Skeletal muscle satellite cell (primary cell): ENCODE data around the gene KCNG3.

Experiments used
- H3K27me3 ChIP-seq: 2 replicates; pipeline ENCODE4 v1.7.0; 2013; ENCODE audit warnings: low read length; ENCODE audit not compliant: control insufficient read depth, insufficient read depth
- H3K36me3 ChIP-seq: 2 replicates; pipeline ENCODE4 v1.7.0; 2013; ENCODE audit warnings: mild to moderate bottlenecking, control low read depth, low read length; ENCODE audit not compliant: insufficient read depth
- H3K4me1 ChIP-seq: 2 replicates; pipeline ENCODE4 v1.7.0; 2013; ENCODE audit warnings: low read length; ENCODE audit not compliant: control insufficient read depth, insufficient read depth
- H3K4me2 ChIP-seq: 2 replicates; pipeline ENCODE4 v1.7.0; 2013; ENCODE audit warnings: mild to moderate bottlenecking, low read length
- H3K4me3 ChIP-seq: 2 replicates; pipeline ENCODE4 v1.7.0; 2013; ENCODE audit warnings: low read length
- H3K9ac ChIP-seq: 2 replicates; pipeline ENCODE4 v1.7.0; 2013; ENCODE audit warnings: mild to moderate bottlenecking, low read depth, low read length, moderate library complexity
- H3K9me3 ChIP-seq: replicated peaks from 2 replicates; pipeline ENCODE4 v1.7.0; 2013; ENCODE audit warnings: mild to moderate bottlenecking, control low read depth, low read length

KCNG3 gene

DNA sequence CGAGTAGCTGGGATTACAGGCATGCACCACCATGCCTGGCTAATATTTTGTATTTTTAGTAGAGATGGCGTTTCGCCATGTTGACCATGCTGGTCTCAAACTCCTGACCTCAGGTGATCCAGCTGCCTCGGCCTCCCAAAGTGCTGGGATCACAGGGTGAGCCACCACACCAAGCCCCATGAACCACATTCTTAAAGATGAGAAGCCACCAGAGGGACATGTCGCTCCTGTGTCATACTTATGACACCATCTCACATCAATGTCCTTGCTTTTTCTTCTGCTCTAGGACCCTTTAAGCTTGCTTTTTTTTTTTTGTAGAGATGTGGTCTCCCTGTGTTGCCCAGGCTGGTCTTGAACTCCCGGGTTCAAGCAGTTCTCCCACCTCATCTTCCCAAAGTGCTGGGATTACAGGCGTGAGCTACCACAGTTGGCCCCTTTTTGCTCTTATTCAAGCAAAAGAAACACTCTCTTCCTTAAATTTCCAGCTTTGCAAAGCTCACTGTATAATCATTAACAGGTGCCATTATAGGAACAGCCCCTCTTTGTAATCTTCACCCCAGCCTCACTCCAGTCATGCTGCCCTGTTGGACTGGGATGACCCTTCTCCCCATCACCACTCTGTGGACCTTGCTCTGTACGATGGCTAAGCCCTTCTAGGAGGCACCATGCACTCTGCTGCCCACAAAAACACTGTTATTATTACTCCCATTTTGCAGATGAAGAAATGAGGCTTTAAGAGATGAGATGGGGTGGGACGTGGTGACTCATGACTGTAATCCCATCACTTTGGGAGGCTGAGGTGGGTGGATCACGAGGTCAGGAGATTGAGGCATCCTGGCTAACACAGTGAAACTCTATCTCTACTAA is 10.8 kb upstream of the KCNG3 start:
- Histone ChIP-seq H3K36me3 (no peaks in the 10 kb centered on the region), H3K4me1 (no peaks in the 10 kb centered on the region), H3K4me3 (no peak overlapping the region), H3K4me2 (no peak overlapping the region), H3K9me3 (no peaks in the 10 kb centered on the region), H3K9ac (no peak overlapping the region), H3K27me3 (no peaks in the 10 kb centered on the region)

DNA sequence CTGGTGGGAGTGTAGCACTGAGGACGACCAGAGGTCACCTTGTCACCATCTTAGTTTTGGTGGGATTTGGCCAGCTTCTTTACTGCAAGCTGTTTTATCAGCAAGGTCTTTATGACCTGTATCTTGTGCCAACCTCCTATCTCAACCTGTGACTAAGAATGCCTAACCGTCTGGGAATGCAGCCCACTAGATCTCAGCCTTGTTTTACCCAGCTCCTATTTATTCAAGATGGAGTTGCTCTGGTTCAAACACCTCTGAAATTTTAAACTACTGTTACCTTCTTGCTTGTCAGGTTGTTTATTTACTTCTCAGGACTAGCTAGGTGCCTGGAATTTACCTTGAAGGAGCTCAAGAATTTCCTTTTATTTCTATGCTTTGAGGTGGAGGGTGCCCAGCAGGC is 9.5 kb upstream of the KCNG3 start:
- Histone ChIP-seq H3K4me2 (no peak overlapping the region), H3K4me1 (no peaks in the 10 kb centered on the region), H3K36me3 (no peaks in the 10 kb centered on the region), H3K27me3 (peaks cover 2% of the 10 kb centered on the region), H3K4me3 (no peak overlapping the region), H3K9ac (no peak overlapping the region), H3K9me3 (no peaks in the 10 kb centered on the region)

DNA sequence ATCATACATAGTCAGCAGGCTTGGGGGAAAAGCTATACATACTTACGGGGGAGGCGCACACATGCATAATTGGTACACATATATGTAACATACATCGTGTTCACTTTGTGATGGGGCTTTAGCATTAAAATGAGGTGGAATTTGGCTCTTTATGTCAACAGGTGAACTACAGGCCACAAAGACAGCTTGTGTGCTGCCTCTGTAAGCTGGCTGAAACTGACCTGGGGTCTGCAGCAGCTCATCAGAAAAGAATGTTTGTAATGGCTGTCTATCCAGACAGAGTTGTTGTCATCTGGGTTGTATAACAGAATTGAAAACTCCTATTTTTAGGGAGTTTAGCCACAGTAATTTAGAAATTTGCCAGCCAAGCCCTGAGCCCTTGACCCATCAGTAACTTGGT is 4.7 kb upstream of the KCNG3 start:
- Histone ChIP-seq H3K9me3 (no peaks in the 10 kb centered on the region), H3K4me2 (no peak overlapping the region), H3K27me3 (peaks cover 22% of the 10 kb centered on the region), H3K36me3 (no peaks in the 10 kb centered on the region), H3K4me3 (no peak overlapping the region), H3K4me1 (peaks cover 9% of the 10 kb centered on the region), H3K9ac (no peak overlapping the region)

DNA sequence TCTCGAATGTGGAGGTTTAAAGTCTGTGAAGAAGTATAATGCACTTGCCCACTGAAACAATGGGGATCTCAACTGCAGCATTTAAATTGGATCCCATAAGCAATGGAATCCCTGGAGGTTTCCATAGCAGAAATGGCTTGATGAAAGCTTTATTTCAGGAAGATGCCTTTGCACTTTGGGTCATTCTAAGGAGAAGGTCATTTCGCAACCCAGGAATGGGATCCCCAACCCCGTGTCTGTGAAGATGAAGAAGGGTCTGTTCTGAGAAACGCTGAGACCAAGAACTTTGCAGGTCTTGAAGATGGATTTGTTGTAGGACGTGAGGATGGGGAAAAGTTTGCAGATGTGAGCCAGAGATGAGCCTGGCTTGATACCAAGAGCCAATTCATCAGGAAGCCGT is 1.8 kb upstream of the KCNG3 start:
- Histone ChIP-seq H3K4me2 (no peak overlapping the region), H3K4me1 (peaks cover 9% of the 10 kb centered on the region), H3K4me3 (no peak overlapping the region), H3K27me3 (peaks cover 50% of the 10 kb centered on the region), H3K9me3 (no peaks in the 10 kb centered on the region), H3K36me3 (no peaks in the 10 kb centered on the region), H3K9ac (no peak overlapping the region)

DNA sequence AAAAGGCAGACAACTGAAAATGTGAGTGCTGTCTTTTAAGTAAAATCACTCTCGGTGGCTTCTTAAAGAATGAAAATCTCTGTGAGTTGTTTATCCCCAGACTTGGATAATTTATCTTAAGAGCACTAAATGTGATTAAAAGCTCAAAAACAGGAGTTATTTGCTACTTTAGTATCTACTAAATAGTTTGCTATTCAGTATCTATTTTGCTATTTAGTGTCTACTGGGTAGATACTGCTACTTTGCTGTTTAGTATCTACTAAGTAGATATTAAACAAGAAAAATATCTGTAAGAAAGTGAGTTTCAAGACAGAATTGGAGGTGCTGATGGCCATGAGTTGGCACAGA is 1.4 kb upstream of the KCNG3 start:
- Histone ChIP-seq H3K4me1 (peaks cover 9% of the 10 kb centered on the region), H3K36me3 (no peaks in the 10 kb centered on the region), H3K9ac (no peak overlapping the region), H3K4me3 (no peak overlapping the region), H3K27me3 (peaks cover 53% of the 10 kb centered on the region), H3K9me3 (no peaks in the 10 kb centered on the region), H3K4me2 (no peak overlapping the region)

DNA sequence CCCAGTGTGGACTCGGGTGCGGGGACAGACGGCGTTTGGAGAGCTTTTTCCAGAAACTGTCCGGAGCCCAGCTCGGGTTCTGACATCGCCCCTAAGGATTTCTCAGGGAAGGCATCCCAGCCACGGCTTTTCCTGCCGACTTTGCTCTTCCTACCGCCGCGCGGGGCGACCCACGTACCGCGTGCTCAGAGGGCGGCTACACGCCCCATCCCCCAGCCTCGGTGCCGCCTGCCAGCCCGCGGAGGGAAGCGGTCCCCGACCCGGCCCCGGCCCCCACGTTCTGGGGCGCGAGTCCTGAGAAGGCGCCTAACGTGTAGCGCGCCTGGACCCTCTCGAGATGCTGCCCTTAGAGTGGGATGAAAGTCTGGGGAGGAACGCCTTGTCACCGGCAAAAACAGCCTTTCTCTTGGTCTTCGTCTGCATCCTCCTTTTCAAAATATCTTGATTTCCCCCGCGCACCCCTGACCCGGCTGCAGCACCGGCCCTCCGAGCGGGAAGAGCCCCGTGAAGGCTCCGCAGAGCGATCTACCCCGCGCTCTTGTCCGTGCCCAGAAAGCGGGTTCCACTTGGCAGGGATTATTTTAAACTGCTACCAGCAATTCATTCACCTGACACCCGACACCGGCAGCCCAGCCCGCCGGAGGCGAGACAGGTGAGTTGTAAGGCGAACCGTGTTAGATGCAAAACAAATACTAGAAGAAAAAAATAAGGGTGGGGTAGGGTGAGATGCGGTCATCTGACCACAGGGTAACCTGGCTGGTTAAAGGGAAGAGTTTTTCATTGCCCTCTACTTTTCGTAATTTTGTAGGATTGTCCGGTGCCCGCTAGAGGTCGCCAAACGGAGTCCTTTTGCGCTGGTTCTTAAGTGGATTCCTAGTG is 812 bp upstream of the KCNG3 start:
- H3K4me2 ChIP-seq, result peak overlapping the region; percentile 87
- peak overlapping the region; percentile 6 for H3K9ac ChIP-seq
- peak overlapping the region; percentile 71 for H3K4me3 ChIP-seq
- H3K27me3 ChIP-seq, result peaks cover 57% of the 10 kb centered on the region
- H3K9me3 ChIP-seq, result no peaks in the 10 kb centered on the region
- H3K36me3 ChIP-seq, result no peaks in the 10 kb centered on the region
- peaks cover 9% of the 10 kb centered on the region for H3K4me1 ChIP-seq

DNA sequence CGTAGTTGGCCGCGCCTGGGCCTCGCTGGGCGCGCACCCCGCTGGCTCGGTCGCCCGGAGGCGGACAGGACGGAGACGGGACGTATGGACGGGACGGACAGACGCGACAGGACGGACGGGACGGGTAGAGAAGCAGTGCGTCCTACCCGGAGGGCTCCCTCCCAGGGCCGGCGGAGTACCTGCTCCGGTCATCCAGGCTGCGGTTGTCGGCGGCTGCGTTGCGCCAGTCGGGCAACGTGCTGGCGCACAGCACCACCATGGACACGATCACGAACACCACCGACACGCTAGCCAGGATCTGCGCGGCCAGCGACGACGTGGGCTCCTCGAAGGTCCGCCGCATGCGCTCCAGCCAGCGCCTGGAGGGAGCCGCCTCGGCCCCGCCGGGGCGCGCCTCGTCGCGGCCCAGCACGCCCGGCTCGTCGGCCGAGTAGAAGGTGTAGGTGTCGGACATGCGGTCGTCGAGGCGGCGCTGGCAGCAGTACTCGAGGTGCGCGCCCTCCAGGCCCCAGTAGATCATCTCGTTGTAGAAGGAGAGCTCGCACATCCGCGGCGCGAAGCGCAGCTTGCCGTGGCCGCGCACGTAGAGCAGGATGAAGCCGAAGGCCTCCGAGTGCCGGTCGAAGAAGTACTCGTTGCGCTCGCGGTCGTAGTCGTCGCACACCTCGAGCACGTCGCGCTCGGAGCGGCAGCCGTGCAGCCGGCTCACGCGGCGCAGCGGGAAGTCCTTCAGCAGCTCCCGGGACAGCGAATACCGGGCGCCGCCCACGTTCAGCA is 903 bp downstream of the KCNG3 start:
- Histone ChIP-seq H3K4me3 (no peak overlapping the region), H3K9ac (no peak overlapping the region), H3K4me1 (peaks cover 9% of the 10 kb centered on the region), H3K4me2 (no peak overlapping the region), H3K27me3 (peaks cover 57% of the 10 kb centered on the region), H3K36me3 (no peaks in the 10 kb centered on the region), H3K9me3 (no peaks in the 10 kb centered on the region)

DNA sequence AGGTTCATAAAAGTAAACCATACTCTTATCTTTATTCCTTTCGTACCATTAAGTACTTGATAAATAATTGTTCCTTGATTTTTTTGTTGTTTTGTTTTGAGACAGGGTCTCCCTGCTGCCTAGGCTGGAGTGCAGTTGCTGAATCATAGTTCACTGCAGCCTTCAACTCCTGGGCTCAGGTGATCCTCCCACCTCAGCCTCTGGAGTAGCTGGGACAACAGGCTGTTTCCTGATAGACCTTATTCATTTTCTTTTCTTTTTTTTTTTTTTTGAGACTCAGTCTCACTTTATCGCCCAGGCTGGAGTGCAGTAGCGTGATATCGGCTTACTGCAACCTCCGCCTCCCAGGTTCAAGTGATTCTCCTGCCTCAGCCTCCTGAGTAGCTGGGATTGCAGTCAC is 5.5 kb downstream of the KCNG3 start:
- Histone ChIP-seq H3K27me3 (peaks cover 48% of the 10 kb centered on the region), H3K9ac (no peak overlapping the region), H3K36me3 (no peaks in the 10 kb centered on the region), H3K4me2 (no peak overlapping the region), H3K4me3 (no peak overlapping the region), H3K9me3 (no peaks in the 10 kb centered on the region), H3K4me1 (no peaks in the 10 kb centered on the region)

DNA sequence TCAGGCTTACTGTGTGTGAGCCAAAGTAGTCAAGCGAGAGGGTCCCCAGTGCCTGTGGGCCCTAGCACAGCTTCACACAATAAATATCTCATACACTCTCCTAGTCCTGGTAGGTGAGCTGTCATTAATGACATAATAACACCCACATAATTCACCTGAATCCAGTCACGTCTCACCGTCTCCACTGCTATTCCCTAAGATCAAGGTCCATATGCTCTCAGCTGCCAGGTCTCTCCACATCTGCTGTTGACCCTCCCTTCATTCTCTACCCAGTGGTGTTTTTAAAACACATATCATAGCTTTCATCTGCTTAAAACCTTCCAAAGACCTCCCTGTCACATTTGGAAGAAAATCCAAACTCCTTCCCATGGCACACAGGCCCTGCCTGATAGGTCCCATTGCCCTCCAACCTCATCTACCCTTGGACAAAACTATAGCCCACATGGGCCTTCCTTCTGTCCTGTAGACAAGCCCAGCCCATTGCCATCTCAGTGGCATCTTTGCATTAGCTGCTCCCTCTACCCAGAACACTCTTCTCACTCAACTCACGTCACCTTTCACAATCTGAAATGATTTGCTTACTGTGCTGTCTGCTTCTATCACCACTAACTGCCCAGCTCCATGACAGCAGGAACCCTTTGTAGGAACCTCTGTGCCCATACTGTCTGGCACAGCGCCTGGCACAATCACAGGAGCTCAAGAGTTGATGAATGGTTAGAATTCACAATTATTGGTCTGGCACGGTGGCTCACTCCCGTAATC is 7.5 kb downstream of the KCNG3 start:
- Histone ChIP-seq H3K4me2 (no peak overlapping the region), H3K4me1 (no peaks in the 10 kb centered on the region)

DNA sequence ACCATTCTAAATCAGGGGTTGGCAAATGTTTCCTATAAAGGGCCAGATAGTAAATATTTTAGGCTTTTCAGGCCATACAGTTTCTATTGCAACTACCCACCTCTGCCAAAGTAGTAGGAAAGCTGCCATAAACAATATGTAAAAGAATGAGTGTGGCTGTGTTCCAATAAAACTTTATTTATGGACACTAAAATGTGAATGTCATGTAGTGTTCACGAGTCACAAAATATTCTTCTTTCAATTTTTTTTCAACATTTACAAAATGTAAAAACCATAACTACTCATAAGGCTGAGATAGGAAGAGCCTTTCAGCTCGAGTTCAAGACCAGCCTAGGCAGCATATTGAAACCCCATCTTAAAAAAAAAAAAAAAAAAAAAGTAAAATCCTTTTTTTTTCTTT is 13.4 kb downstream of the KCNG3 start:
- Histone ChIP-seq H3K9me3 (no peaks in the 10 kb centered on the region), H3K9ac (no peak overlapping the region)

More for the DNA sequence above, 7.5 kb downstream of the KCNG3 start:
- Histone ChIP-seq H3K9me3 (no peaks in the 10 kb centered on the region), H3K27me3 (peaks cover 28% of the 10 kb centered on the region), H3K4me3 (no peak overlapping the region), H3K36me3 (no peaks in the 10 kb centered on the region), H3K9ac (no peak overlapping the region)

More for the DNA sequence above, 13.4 kb downstream of the KCNG3 start:
- no peak overlapping the region for H3K4me3 ChIP-seq
- H3K4me1 ChIP-seq, result no peaks in the 10 kb centered on the region
- H3K36me3 ChIP-seq, result no peaks in the 10 kb centered on the region
- no peak overlapping the region for H3K4me2 ChIP-seq
- H3K27me3 ChIP-seq, result no peaks in the 10 kb centered on the region
